A549 treated with ZK216348 at 1 μM for 4 hours (cell line): ENCODE results near the gene FKBP7. TPM values are rescaled to one million over a fixed set of nuclear protein-coding genes. Genes with fewer than 3 reads are reported as not detected.

Source experiments
- total RNA-seq: library from RNA; stranded (reverse); fragments of 200-300 nt; extraction: Qiagen RNA extraction; gene quantifications from 5 replicates; pipeline ENCODE4 v1.2.3, GENCODE V29; 2022; ENCODE audit warnings: low read depth

The FKBP7 gene
- 8.9 to 12.0 TPM (median 9.9 TPM) in 5 replicates for total RNA-seq

GRCh38 chr2:178478439-178479274 lies at the start of gene FKBP7:
FKBP7 (minus strand) TSS chr2:178478600; CDS start chr2:178478499, 101 bp downstream.

GRCh38 chr2:178480227-178481181 lies 2.1 kb upstream of the FKBP7 start, which contains the start of gene PLEKHA3:
PLEKHA3 (plus strand) TSS chr2:178480457; CDS start chr2:178480870, 413 bp downstream.

GRCh38 chr2:178450774-178451525 lies 27.4 kb downstream of the FKBP7 start, which contains the start of the genes PJVK and PRKRA:
PJVK (plus strand) TSS chr2:178451378; CDS start chr2:178453410, 2,032 bp downstream.
PRKRA (minus strand) TSS chr2:178451175; CDS start chr2:178451030, 145 bp downstream.

Other genes starting within 250 kb of the FKBP7 start
- gene PRKRA, start 27.4 kb downstream of the FKBP7 start, total RNA-seq = 22.9 to 38.3 TPM (median 30.3 TPM) in 5 replicates
- 0.99 to 2.8 TPM (median 2.1 TPM) in 5 replicates for gene PJVK, start 27.2 kb downstream of the FKBP7 start, total RNA-seq
- gene PLEKHA3, start 1.9 kb upstream of the FKBP7 start, total RNA-seq = 13.7 to 21.0 TPM (median 14.3 TPM) in 5 replicates